DMS79 treated with DMSO at 0.1 percent for 48 hours (cell line): Measurements from ENCODE around the gene ACTN2.

ENCODE experiments used
- DNase-seq: peaks from one replicate; lab custom pipeline; 2025; lab: John Stamatoyannopoulos, UW

ACTN2 gene

DNA sequence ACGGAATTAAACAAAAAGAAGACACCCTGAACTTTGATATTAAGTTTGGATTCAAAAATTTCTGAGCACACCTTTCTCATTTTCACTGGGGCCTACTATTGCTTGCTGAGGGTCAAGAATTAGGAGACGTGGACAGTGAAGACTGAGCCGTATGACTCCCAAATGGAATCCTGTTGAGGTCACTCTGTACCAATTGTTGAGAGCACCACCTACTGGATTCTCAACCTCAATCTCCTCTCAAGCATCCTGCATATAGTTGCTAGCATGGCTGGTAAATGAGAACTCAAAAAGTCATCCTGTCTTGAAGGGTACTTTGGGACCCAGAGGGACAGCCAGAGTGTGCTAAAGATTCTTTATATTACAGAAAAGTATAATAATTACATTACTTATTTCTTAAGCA, 88.6 kb downstream of the ACTN2 start:
- no peak for DNase-seq

- no peak for DNase-seq
Measured at GRCh38 chr1:236779312-236779711, 93.0 kb downstream of the ACTN2 start.

- DNase-seq = no peak
Measured at GRCh38 chr1:236785477-236785876, 99.2 kb downstream of the ACTN2 start.

GRCh38 chr1:236786453-236786852, 100.2 kb downstream of the ACTN2 start:
- DNase-seq = no peak

DNA sequence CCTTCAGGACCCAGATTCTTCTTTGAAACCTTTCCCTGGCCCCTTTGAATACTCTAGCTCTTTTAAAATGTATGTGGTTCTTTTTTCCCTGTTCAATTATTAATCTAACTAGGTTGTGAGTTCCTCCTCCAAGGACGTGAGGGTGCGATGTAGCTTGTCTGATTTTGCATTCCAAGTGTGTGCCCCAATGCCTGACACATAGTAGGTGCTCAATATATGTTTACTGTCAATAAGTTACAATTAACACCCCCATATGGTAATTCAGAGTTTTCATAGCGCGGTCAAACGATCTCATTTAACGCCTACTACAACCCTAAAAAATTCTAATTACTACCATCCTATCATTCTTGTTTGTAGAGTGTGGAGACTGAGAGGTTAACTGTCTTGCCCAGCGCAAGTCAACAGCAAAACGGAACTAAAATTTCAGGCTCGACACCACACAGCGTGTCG, 108.3 kb downstream of the ACTN2 start:
- no peak for DNase-seq

DNA sequence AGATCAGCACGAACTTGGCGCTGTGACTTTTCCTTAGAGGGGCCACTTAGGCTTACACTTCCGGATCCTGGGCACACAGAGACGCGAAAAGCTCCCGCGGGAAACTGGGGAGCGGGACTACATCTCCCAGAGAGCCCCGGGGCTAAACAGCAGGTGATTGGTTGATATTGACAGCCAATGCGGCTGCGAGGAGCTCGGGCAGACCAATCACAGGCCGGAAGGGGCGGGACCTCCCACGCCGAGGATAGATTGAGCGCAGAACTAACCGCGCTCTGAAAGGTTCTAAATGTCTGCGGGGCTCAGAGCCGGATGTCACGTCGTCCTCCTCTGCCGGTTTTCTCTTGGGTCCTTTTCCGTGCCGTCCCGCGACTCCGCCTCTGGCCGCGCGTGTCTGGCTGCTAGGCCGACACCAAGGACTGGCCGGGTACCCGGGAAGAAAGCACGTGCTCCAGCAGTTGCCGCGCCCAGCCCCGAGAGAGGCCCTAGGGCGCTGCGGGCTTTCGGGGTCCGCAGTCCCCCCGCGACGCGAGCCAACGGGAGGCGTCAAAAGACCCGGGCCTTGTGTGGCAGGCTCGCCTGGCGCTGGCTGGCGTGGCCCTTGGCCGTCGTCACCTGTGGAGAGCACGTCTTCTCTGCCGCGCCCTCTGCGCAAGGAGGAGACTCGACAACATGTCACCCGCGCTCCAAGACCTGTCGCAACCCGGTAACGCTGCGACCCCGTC, 108.9 kb downstream of the ACTN2 start, which contains the start of gene MTR:
MTR (plus strand) TSS at position 258 of the 722 bp plus-strand sequence; CDS start at position 670, 412 bp downstream.
- DNase-seq = peak; percentile 99

- peak; percentile 26 for DNase-seq
Measured at GRCh38 chr1:236795757-236796667, 109.7 kb downstream of the ACTN2 start.

- no peak for DNase-seq
Measured at GRCh38 chr1:236799001-236799400, 112.7 kb downstream of the ACTN2 start.

GRCh38 chr1:236800002-236800620, 113.8 kb downstream of the ACTN2 start:
- no peak for DNase-seq

- DNase-seq = no peak
Measured at GRCh38 chr1:236800623-236801022, 114.3 kb downstream of the ACTN2 start.

DNA sequence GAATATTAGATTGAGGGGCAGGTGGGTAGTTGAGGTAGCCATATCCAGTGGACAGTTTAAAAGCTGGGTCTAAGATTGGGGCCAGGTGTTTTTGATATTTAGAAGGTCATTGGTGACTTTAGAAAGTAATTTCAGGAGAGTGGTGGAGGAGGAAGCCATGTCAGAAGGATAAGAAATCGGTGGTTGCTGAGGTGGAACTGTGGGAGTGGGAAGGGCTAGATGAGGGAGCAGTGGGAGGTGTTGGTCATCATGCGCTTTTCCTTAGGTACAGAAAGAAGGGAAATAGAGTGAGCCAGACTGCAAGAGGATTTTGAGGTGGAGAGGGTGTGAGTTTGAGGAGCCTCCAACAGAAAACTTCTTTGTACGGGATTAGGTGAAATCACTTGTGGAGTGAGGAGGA, 116.0 kb downstream of the ACTN2 start:
- DNase-seq = no peak

GRCh38 chr1:236806634-236807033, 120.3 kb downstream of the ACTN2 start:
- no peak for DNase-seq

- no peak for DNase-seq
Measured at GRCh38 chr1:236808005-236808404, 121.7 kb downstream of the ACTN2 start.

GRCh38 chr1:236808564-236809130, 122.3 kb downstream of the ACTN2 start:
- peak; percentile 93 for DNase-seq

DNA sequence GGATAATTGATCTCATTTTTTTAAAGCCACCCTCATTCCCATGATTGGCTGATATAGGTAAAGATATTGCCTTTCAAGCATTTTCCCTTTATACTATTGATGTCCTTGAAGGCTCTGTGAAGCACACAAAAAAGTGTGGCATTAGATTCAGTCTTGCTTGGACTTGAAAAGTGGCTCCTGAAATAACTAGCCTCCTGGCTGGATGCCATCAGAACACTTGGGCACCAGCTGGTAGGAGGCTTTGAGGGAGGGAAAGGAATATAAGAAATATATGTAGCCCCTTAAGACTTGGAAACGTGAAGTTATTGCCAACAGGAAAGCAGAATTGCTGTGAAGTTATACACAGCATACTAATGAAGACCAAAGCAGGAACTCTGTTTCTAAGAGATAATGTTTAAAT, 122.8 kb downstream of the ACTN2 start:
- DNase-seq = peak; percentile 93

GRCh38 chr1:236810018-236810417, 123.7 kb downstream of the ACTN2 start:
- DNase-seq = no peak

GRCh38 chr1:236812334-236813030, 126.2 kb downstream of the ACTN2 start:
- DNase-seq = peak; percentile 4
